K562 (cell line): Measurements from ENCODE around the gene FBXW11. TPM values are rescaled to one million over a fixed set of nuclear protein-coding genes. Genes with fewer than 3 reads are reported as not detected.
A peak's percentile ranks its signal among the peaks of the same experiment; 100 is the strongest.

Source experiments
- NCOA6 ChIP-seq: fragments of 450-650 bp; IDR thresholded peaks from 2 replicates; pipeline ENCODE4 v1.6.1; 2017; ENCODE audit warnings: mild to moderate bottlenecking
- SAP30 ChIP-seq: fragments of 200-600 bp; sonication (generic); IDR thresholded peaks from 2 replicates; pipeline ENCODE4 v1.6.1; 2012; ENCODE audit warnings: borderline replicate concordance, low read depth, mild to moderate bottlenecking, moderate library complexity, low read length, control low read depth, inconsistent platforms; ENCODE audit not compliant: insufficient read depth, poor library complexity, severe bottlenecking
- polyA plus RNA-seq, 8 experiments: library from polyadenylated mRNA; depleted of rRNA in 4 of 8; stranded (reverse) in 5 of 8; unstranded in 3 of 8; fragments of >200 nt; fragmentation: Nextera tagmentation in 2 of 8; fragmentation: Illumina TruSeq in 1 of 8; extraction: Ambion mirVana in 2 of 8; extraction: Trizol in 1 of 8; gene quantifications; 2 replicates each; pipeline versions ENCODE4 v1.2.1 to v1.2.3, GENCODE V29; 2011 to 2014; ENCODE audit warnings: inconsistent platforms in 1 of 8, missing spikeins in 1 of 8
- total RNA-seq, 7 experiments: library from RNA; depleted of rRNA in 6 of 7; stranded (reverse); fragments of >200 nt in 6 of 7; fragmentation: Illumina TruSeq in 2 of 7; extraction: Trizol in 2 of 7; gene quantifications; 2 replicates each; pipeline versions ENCODE4 v1.2.1 to v1.2.3, GENCODE V29; 2011 to 2021; ENCODE audit warnings: low replicate concordance in 1 of 7
- TF ChIP-seq, protein P1 (sequence below): fragments of 250-450 bp; sonication (Bioruptor Pico); IDR thresholded peaks from 2 replicates; pipeline ENCODE4 v1.5.0; 2021
- TF ChIP-seq, protein P2 (sequence below): fragments of 150-350 bp; IDR thresholded peaks from 2 replicates; pipeline ENCODE4 v1.6.1; 2014; ENCODE audit warnings: low read depth, mild to moderate bottlenecking, low read length, borderline replicate concordance

FBXW11 gene
- total and polyA plus RNA-seq, 9 of the 15 experiments (the other 6 are each of a cell fraction or from before 2014, with no cell fraction given): 3.0 to 28.6 (median 23.6) TPM

DNA sequence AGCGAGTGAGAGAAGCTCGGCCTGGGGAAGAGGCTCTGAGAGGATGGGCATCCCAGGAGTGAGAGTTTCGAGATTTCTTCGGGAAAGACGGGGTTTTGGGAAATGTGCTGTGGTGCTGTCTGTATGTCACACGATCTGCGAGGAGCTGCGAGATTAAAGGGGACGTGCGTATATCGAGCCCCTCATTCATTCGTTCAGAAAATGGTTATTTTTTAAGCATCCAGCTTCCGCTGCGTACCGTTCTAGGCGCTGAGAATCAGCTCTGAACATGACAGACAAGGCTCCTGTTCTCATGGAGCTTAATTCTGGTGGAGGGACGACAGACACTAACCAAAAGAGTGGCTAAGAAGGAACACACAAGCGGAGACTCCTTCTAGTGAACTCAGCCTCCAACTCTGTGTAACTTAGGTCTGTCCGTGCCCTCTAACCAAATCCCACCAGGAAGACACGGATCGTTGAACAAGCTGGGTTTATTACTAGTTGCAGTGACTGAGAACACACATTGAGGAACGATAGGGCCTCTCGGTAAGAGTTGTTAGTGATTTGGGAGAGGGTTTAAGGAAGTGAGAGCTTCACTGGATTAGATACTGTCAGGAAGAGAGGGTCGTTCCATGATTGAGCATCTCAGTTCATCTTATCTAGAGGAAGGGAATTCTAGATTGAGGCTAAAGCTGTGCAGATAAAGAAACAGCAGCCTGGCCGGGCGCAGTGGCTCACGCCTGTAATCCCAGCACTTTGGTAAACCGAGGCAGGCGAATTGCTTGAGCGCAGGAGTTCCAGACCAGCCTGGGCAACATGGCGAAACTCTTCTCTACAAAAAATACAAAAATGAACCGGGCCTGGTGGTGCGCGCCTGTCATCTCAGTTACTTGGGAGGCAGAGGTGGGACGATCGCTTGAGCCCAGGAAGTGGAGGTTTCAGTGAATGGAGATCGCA is 1.0 kb upstream of the FBXW11 start (continued):
- TF ChIP-seq SAP30: peak; percentile 17
- TF ChIP-seq, protein P1, sequence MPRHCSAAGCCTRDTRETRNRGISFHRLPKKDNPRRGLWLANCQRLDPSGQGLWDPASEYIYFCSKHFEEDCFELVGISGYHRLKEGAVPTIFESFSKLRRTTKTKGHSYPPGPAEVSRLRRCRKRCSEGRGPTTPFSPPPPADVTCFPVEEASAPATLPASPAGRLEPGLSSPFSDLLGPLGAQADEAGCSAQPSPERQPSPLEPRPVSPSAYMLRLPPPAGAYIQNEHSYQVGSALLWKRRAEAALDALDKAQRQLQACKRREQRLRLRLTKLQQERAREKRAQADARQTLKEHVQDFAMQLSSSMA (CRISPR knock-in tag): no peak
- TF ChIP-seq NCOA6: 0 out of 2 replicates have a peak, but pooled peaks have one; percentile 26
- TF ChIP-seq, protein P2, sequence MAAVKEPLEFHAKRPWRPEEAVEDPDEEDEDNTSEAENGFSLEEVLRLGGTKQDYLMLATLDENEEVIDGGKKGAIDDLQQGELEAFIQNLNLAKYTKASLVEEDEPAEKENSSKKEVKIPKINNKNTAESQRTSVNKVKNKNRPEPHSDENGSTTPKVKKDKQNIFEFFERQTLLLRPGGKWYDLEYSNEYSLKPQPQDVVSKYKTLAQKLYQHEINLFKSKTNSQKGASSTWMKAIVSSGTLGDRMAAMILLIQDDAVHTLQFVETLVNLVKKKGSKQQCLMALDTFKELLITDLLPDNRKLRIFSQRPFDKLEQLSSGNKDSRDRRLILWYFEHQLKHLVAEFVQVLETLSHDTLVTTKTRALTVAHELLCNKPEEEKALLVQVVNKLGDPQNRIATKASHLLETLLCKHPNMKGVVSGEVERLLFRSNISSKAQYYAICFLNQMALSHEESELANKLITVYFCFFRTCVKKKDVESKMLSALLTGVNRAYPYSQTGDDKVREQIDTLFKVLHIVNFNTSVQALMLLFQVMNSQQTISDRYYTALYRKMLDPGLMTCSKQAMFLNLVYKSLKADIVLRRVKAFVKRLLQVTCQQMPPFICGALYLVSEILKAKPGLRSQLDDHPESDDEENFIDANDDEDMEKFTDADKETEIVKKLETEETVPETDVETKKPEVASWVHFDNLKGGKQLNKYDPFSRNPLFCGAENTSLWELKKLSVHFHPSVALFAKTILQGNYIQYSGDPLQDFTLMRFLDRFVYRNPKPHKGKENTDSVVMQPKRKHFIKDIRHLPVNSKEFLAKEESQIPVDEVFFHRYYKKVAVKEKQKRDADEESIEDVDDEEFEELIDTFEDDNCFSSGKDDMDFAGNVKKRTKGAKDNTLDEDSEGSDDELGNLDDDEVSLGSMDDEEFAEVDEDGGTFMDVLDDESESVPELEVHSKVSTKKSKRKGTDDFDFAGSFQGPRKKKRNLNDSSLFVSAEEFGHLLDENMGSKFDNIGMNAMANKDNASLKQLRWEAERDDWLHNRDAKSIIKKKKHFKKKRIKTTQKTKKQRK: no peak
